PC-9 (cell line): ENCODE results near the gene VWA2. TPM values are rescaled to one million over a fixed set of nuclear protein-coding genes. Genes with fewer than 3 reads are reported as not detected.

Source experiments
- BruUV-seq: library from RNA; stranded (reverse); fragments of 400-500 nt; replicated peaks from 2 replicates; lab custom pipeline; 2021; lab: Mats Ljungman, UMichigan
- CTCF ChIA-PET: fragments of 300-600 bp; sonication (Branson Sonifier 250); formaldehyde crosslinking; loops from one replicate; lab custom pipeline; 2022; ENCODE audit warnings: antibody characterized with exemption; lab: Charles Lee
- POLR2A ChIA-PET: fragments of 300-600 bp; sonication (Branson Sonifier 250); formaldehyde crosslinking; loops from one replicate; lab custom pipeline; 2022; ENCODE audit warnings: antibody characterized with exemption; ENCODE audit not compliant: unreplicated experiment; lab: Charles Lee
- DNase-seq, 2 experiments: peaks; one replicate each; pipeline versions ENCODE4 v3.0.0 to v3.0.0-alpha.2; 2015 to 2022; ENCODE audit warnings: mixed read lengths in 1 of 2
- H2AFZ ChIP-seq: fragments of 200-600 bp; sonication (generic); 2 replicates; pipeline ENCODE4 v1.8.1; 2017; ENCODE audit warnings: antibody characterized with exemption
- H3F3A ChIP-seq: fragments of 200-600 bp; sonication (generic); 2 replicates; pipeline ENCODE4 v1.8.1; 2017; ENCODE audit warnings: antibody characterized with exemption, mild to moderate bottlenecking, low read depth; ENCODE audit not compliant: insufficient read depth
- H3K27ac ChIP-seq: fragments of 200-600 bp; sonication (generic); 2 replicates; pipeline ENCODE4 v1.6.1; 2016; ENCODE audit warnings: mixed run types
- H3K27me3 ChIP-seq: fragments of 200-600 bp; sonication (generic); 2 replicates; pipeline ENCODE4 v1.6.1; 2016; ENCODE audit warnings: low read depth, mixed run types; ENCODE audit not compliant: insufficient read depth
- H3K36me3 ChIP-seq: fragments of 200-600 bp; sonication (generic); 2 replicates; pipeline ENCODE4 v1.6.1; 2016; ENCODE audit warnings: low read depth, mixed run types
- H3K4me1 ChIP-seq: fragments of 200-600 bp; sonication (generic); replicated peaks from 2 replicates; pipeline ENCODE4 v1.6.1; 2016; ENCODE audit warnings: mixed run types; ENCODE audit not compliant: insufficient read depth
- H3K4me2 ChIP-seq: fragments of 200-600 bp; sonication (generic); 2 replicates; pipeline ENCODE4 v1.6.1; 2017; ENCODE audit warnings: mixed run types
- H3K4me3 ChIP-seq: fragments of 200-600 bp; sonication (generic); 2 replicates; pipeline ENCODE4 v1.6.1; 2016; ENCODE audit warnings: mixed run types
- H3K79me2 ChIP-seq: fragments of 200-600 bp; sonication (generic); 2 replicates; pipeline ENCODE4 v1.6.1; 2017; ENCODE audit warnings: low read depth, mixed run types
- H3K9me2 ChIP-seq: fragments of 200-600 bp; sonication (generic); 2 replicates; pipeline ENCODE4 v1.8.1; 2017; ENCODE audit warnings: mild to moderate bottlenecking; ENCODE audit not compliant: insufficient read depth
- H3K9me3 ChIP-seq: fragments of 200-600 bp; sonication (generic); 2 replicates; pipeline ENCODE4 v1.8.1; 2016; ENCODE audit warnings: low read depth; ENCODE audit not compliant: insufficient read depth
- H4K20me1 ChIP-seq: fragments of 200-600 bp; sonication (generic); 2 replicates; pipeline ENCODE4 v1.8.1; 2017; ENCODE audit not compliant: insufficient read depth
- EZH2 ChIP-seq: fragments of 200-600 bp; sonication (generic); IDR thresholded peaks from 2 replicates; pipeline ENCODE4 v1.8.0; 2017; ENCODE audit warnings: antibody characterized with exemption, low read depth
- intact Hi-C: fragments of 100-400 bp; cut with micrococcal nuclease; formaldehyde crosslinking; loops from one replicate; pipeline ENCODE4 v1.10.0; 2022; ENCODE audit not compliant: unreplicated experiment
- total RNA-seq: library from RNA; stranded (reverse); gene quantifications from 2 replicates; pipeline ENCODE4 v1.2.3, GENCODE V29; 2021
- TF ChIP-seq, protein P1 (sequence below): fragments of 200-600 bp; sonication (generic); conservative IDR thresholded peaks from 2 replicates; pipeline ENCODE4 v1.6.1; 2017; ENCODE audit warnings: mixed run types, antibody characterized with exemption, mild to moderate bottlenecking, moderate library complexity

VWA2 gene
- total RNA-seq, 1 experiment from 2014 or later = 0.48 TPM

DNA sequence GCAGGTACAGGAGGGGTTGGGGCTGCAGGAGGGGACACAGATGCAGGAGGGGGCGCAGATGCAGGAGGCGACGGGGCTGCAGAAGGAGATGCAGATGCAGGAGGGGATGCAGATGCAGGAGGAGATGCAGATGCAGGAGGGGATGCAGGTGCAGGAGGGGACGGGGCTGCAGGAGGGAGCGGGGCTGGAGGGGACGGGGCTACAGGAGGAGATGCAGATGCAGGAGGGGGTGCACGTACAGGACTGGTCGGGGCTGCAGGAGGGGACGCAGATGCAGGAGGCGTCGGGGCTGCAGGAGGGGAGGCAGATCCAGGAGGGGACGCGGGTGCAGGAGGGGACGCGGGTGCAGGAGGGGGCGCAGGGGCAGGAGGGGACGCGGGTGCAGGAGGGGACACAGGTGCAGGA, 66.5 kb downstream of the VWA2 start:
- intact Hi-C loops = loop anchor here (10.0 kb wide), 1 partner anchor 479 kb away; no protein-coding TSS in a partner anchor
- H3K27ac ChIP-seq = no peak overlapping the region
- H3K4me2 ChIP-seq = no peak overlapping the region
- H2AFZ ChIP-seq = no peak overlapping the region
- no TSS peak for BruUV-seq
- TF ChIP-seq, protein P1, sequence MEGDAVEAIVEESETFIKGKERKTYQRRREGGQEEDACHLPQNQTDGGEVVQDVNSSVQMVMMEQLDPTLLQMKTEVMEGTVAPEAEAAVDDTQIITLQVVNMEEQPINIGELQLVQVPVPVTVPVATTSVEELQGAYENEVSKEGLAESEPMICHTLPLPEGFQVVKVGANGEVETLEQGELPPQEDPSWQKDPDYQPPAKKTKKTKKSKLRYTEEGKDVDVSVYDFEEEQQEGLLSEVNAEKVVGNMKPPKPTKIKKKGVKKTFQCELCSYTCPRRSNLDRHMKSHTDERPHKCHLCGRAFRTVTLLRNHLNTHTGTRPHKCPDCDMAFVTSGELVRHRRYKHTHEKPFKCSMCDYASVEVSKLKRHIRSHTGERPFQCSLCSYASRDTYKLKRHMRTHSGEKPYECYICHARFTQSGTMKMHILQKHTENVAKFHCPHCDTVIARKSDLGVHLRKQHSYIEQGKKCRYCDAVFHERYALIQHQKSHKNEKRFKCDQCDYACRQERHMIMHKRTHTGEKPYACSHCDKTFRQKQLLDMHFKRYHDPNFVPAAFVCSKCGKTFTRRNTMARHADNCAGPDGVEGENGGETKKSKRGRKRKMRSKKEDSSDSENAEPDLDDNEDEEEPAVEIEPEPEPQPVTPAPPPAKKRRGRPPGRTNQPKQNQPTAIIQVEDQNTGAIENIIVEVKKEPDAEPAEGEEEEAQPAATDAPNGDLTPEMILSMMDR = no peak
- no peak for TF ChIP-seq EZH2
- ChIA-PET POLR2A (no interaction called here), CTCF (no interaction called here)
- no peaks in the 10 kb centered on the region for H4K20me1 ChIP-seq
- no peaks in the 10 kb centered on the region for H3K36me3 ChIP-seq
- no peaks in the 10 kb centered on the region for H3K9me2 ChIP-seq
- H3K4me3 ChIP-seq = no peak overlapping the region
- H3K79me2 ChIP-seq = no peaks in the 10 kb centered on the region
- DNase-seq = no peak
- no peaks in the 10 kb centered on the region for H3K9me3 ChIP-seq
- H3K27me3 ChIP-seq = no peaks in the 10 kb centered on the region
- peaks cover 9% of the 10 kb centered on the region for H3K4me1 ChIP-seq
- no peaks in the 10 kb centered on the region for H3F3A ChIP-seq

DNA sequence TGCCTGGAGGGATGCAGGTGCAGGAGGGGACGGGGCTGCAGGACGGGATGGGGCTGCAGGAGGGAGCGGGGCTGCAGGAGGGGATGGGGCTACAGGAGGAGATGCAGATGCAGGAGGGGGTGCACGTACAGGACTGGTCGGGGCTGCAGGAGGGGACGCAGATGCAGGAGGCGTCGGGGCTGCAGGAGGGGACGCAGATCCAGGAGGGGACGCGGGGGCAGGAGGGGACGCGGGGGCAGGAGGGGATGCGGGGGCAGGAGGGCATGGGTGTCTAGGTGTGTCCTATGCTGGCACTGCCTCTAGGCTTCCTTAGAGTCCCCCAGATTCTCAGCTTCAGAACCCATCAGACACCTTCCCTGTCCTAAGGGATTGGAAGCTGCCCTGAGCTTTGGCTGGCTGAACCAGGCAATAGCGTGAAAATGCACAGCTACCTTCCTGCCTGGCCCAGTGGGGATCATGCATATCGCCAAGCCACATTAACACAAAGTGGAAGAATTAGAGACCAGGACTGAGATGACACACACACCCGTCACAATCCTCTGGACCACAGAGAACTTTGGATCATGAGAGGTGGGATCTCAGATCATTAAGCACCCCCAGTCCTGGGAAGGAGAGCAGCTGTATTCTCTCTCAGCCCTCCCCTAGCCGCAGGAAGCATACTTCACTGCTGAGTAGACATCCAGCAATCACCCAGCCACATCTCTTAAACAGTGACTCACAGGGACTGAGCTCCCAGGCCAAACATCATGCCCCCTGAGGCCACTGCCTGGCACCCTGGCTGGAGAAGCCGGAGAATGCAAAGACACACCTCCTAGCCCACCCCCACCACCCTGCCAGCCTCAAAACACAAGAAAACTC, 67.3 kb downstream of the VWA2 start:
- Histone ChIP-seq H3K79me2 (no peaks in the 10 kb centered on the region), H3K4me2 (peak overlapping the region; percentile 69), H2AFZ (no peak overlapping the region), H3K9me3 (no peaks in the 10 kb centered on the region), H3K4me3 (no peak overlapping the region), H4K20me1 (no peaks in the 10 kb centered on the region), H3F3A (no peaks in the 10 kb centered on the region), H3K27ac (peak overlapping the region; percentile 47), H3K27me3 (no peaks in the 10 kb centered on the region), H3K9me2 (no peaks in the 10 kb centered on the region), H3K4me1 (peaks cover 9% of the 10 kb centered on the region), H3K36me3 (no peaks in the 10 kb centered on the region)
- ChIA-PET CTCF (interaction anchor here (0.6 to 1.0 kb wide), 3 partner anchors 110 to 166 kb away, joined by 3 to 4 read pairs (median 3); no protein-coding TSS in a partner anchor), POLR2A (interaction anchor here (0.5 to 0.7 kb wide), 6 partner anchors 14 to 147 kb away, joined by 3 to 10 read pairs (median 4); no protein-coding TSS in a partner anchor)
- intact Hi-C loops = loop anchor here (1.0 to 10.0 kb wide), 5 partner anchors 14 to 478 kb away; no protein-coding TSS in a partner anchor
- no peak for TF ChIP-seq EZH2
- TF ChIP-seq, protein P1 = no peak
- no TSS peak for BruUV-seq
- peak; percentile 79 to 94 for DNase-seq

DNA sequence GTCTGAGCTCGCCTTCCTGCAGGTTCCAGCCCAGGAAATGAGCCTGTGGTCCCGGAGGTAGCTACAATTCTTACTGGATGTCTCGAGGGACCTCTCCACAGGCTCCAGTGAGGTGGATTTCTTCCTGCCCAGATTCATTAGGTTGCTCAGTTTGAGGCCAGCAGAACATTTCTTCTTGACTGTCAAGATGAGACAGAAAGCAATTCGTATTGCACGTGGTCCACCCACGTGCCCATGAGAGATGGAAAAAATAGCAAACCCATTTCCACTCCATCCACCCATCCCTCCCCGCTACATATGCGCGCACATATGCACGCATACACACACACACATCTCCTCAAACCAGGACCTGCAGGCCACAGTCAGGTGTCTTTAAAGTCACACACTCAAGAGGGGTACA, 68.7 kb downstream of the VWA2 start:
- ChIA-PET CTCF (interaction anchor here (0.6 kb wide), 1 partner anchor 119 kb away, joined by 4 read pairs; no protein-coding TSS in a partner anchor), POLR2A (interaction anchor here (0.6 kb wide), 1 partner anchor 59 kb away, joined by 4 read pairs; no protein-coding TSS in a partner anchor)
- no peaks in the 10 kb centered on the region for H3F3A ChIP-seq
- no peaks in the 10 kb centered on the region for H3K27me3 ChIP-seq
- no peaks in the 10 kb centered on the region for H4K20me1 ChIP-seq
- H2AFZ ChIP-seq = no peak overlapping the region
- H3K4me2 ChIP-seq = no peak overlapping the region
- peaks cover 9% of the 10 kb centered on the region for H3K4me1 ChIP-seq
- TF ChIP-seq EZH2 = no peak
- TF ChIP-seq, protein P1 = no peak
- no peak overlapping the region for H3K4me3 ChIP-seq
- H3K9me2 ChIP-seq = no peaks in the 10 kb centered on the region
- no peaks in the 10 kb centered on the region for H3K79me2 ChIP-seq
- no peaks in the 10 kb centered on the region for H3K36me3 ChIP-seq
- no TSS peak for BruUV-seq
- no peaks in the 10 kb centered on the region for H3K9me3 ChIP-seq
- H3K27ac ChIP-seq = no peak overlapping the region
- no peak for DNase-seq
- intact Hi-C loops = loop anchor here (2.0 to 10.0 kb wide), 3 partner anchors 13 to 477 kb away; no protein-coding TSS in a partner anchor
